Stimulated activated CD4-positive, alpha-beta T cell treated with anti-CD3 and anti-CD28 coated beads, Interleukin-2, amount 100 ng/mL, for 4 hours (primary cell): ENCODE data around the gene DNPH1.

Experiments
- DNase-seq: peaks from one replicate; pipeline ENCODE4 v3.0.0-alpha.2; 2020; ENCODE audit warnings: low read depth

The DNPH1 gene

GRCh38 chr6:43243664-43244321 lies 14.5 kb upstream of the DNPH1 start:
- no peak for DNase-seq

- no peak for DNase-seq
Measured at GRCh38 chr6:43242908-43243663, 13.8 kb upstream of the DNPH1 start, which contains the start of gene TTBK1. Gene TTBK1, plus strand, starts transcription at chr6:43243481. Its CDS starts 3,180 bp downstream, at chr6:43246661.

- DNase-seq, result no peak
Measured at GRCh38 chr6:43241446-43241845, 12.2 kb upstream of the DNPH1 start.

DNA sequence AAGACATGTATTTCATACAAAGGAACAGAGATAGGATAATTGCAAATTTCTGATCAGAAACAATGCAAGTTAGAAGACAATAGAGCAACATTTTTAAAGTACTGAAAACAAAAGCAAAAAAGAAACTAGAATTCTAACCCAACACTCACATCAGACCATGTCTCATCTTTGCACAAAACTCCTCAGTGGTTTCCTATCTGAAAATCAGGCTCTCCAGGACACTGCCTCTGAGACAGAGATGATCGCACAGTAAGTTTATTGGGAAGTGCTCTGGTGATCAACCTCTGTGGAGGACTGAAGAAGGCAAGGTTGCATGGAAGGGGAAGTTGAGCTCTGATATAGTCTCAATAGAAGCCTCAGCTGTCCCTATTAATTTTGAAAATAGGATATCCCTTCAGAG lies 11.7 kb upstream of the DNPH1 start:
- no peak for DNase-seq

- DNase-seq, result no peak
Measured at GRCh38 chr6:43239054-43239453, 9.8 kb upstream of the DNPH1 start.

DNA sequence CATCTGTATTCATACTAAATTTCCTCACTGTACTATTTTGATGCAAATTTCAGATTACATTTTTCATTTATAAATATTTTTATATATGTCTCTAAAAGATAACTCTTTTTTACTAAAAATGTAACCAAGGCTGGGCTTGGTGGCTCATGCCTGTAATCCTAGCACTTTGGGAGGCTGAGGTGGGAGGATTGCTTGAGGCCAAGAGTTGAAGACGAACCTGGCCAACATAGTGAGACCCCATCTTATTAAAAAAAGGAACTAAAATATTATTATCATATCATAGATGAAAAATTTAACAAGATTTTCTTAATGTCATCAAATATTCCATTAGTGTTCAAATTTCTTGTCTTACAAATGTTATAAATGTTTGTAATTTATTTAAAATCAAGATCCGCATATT lies 6.6 kb upstream of the DNPH1 start:
- no peak for DNase-seq

DNA sequence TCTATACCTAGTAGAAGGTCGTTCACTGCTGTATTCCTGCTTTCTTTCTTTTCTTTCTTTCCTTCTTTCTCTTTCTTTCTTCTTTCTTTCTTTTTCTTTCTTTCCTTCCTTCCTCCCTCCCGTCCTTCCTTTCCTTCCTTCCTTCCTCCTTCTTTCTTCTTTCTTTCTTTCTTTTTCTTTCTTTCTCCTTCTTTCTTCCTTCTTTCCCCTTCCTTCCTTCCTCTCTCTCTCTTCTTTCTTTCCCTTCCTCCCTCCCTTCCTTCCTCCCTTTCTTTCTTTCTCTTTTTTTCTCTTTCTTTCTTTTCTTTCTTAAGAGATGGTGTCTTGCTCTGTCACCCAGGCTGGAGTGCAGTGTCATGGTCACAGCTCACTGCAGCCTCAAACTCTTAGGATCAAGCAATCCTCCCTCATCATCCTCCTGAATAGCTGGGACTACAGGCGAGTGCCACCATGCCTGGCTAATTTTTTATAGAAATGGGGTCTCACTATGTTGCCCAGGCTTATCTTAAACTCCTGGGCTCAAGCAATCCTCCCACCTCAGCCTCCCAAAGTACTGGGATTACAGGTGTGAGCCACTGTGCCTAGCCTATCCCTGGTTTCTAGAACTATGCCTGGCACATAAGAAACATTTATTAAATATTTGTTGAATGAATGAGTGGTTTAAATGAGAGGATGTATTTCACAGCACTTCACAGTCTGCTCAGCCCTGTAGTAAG lies 2.6 kb upstream of the DNPH1 start:
- no peak for DNase-seq

DNA sequence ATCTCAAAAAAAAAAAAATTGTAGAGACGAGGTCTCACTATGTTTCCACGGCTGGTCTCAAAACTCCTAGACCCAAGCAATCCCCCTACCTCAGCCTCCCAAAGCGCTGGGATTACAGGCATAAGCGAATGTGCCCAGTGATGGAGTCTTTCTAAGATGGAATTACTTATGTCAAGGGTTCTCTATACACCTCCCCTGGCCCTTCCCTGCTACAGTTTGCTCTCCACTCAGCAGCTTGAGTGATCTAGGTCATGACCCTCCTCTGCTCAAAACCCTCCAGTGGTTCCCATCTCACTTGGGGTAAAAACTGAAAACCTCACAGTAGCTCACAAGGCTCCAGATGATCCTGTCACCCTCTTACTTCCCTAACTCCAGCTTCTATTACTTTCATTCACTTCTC lies 1.8 kb upstream of the DNPH1 start:
- no peak for DNase-seq

GRCh38 chr6:43229803-43230620 lies 731 bp upstream of the DNPH1 start:
- DNase-seq, result no peak

DNA sequence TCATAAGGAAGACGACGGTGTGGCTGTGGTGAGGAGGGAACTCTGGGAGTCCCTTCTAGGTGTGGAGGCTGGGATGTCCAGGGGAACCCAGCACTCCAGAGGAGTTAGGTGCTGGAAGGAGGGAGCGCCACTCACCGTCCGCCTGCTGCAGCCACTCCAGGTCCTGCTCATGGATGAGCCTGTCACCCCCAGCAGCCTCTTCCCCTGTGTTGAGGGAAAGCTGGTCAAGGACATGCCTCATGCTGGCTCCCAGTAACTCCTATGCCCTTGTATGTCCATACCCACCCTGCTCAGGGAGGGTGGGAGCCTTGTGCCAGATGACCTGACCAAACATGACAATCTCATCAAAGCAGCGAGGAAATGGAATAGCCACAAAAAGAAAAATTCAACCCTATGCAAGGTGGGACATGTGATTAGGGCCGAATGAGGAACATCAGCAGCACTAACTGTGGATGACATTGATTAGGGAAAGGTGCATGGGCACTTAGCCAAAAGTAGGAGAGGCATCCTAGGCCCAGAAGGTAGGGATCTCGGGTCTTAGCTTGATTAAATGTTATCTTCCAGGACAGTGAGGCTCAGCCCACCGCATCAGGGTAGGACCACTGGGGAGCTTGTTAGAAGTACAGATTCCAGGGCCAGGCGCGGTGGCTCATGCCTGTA lies 3.0 kb downstream of the DNPH1 start:
- no peak for DNase-seq

DNA sequence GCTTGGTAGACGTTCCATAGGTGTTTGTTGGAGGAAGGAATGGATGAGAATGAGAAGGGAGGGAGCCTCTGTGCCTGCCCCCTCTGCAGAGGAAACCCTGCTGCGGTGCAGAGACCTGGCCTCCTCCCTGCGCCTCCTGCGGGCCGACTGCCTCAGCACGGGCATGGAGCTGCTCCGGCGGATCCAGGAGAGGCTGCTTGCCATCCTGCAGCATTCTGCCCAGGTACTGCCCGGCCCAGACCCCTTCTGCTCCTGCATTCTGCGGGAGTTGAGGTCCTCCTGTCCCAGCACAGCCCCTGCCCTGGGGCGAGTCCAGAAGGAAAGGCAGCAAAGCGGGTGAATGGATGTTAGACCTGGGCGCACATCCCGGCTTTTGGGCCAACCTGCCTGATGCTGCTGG lies 6.1 kb downstream of the DNPH1 start:
- no peak for DNase-seq

DNA sequence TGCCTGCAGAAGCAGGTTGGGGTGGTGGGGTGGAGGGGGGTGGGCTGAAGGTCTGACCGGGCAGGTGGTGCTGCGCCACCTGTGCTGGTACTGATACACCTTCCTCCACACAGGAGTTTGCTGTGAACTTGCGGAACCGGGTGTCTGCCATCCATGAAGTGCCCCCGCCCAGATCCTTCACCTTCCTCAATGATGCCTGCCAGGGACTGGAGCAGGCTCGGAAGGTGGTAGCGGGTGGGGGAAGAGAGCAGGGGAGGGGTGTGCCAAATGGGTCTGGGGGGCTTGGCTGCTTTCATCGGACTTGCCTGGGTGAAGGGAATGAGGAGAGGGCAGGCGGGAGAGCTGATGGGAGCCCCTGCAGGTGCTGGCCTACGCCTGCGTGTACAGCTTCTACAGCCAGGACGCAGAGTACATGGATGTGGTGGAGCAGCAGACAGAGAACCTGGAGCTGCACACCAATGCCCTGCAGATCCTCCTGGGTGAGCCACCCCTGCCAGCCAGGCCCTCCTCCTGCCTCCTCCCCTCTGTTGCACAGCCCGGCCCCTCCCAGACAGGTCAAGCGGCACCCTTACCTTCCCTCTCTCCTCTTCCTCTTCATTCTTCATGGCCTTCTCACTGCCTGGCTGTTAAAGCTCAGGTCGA lies 6.7 kb downstream of the DNPH1 start:
- DNase-seq, result no peak

GRCh38 chr6:43221046-43221972 lies 8.0 kb downstream of the DNPH1 start:
- DNase-seq, result no peak

- no peak for DNase-seq
Measured at GRCh38 chr6:43220439-43220951, 8.8 kb downstream of the DNPH1 start.

DNA sequence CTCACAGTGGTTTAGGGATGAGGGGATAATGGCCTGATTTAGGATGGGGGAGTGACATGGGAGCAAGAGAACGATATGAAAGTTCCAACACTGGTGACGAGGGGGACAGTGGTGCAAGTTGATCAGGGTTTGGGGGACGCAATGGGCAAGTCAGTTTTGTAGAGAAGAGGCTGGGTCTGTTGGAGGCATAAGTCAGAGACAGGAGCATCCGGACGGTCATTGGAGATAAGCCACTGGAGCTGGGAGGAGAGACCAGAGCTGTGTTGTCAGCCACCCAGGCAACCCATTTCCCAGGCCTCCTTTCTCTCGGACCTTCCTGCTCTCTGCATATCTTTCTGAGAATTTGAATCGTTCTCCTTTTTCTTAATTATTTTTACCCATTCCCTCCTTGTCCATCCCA lies 9.5 kb downstream of the DNPH1 start:
- DNase-seq, result no peak

DNA sequence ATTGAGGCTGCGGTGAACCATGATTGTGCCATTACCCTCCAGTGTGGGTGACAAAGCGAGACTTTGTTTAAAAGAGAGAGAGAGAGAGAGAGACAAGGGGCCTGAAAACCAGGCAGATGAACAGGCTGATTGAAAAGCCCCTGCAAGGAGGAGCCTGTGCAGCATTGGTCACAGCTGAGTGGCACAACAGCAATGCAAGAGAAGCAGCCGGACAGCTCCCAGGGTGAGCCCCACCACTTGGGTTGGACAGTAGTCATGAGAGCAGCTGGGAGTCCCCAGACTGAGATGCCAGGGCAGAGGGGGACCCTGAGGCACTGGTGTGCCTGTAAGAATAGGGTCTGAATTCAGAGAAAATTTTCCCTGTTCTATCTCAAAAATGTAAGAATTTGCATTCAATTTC lies 10.2 kb downstream of the DNPH1 start:
- no peak for DNase-seq

GRCh38 chr6:43217351-43217750 lies 11.9 kb downstream of the DNPH1 start:
- no peak for DNase-seq

DNA sequence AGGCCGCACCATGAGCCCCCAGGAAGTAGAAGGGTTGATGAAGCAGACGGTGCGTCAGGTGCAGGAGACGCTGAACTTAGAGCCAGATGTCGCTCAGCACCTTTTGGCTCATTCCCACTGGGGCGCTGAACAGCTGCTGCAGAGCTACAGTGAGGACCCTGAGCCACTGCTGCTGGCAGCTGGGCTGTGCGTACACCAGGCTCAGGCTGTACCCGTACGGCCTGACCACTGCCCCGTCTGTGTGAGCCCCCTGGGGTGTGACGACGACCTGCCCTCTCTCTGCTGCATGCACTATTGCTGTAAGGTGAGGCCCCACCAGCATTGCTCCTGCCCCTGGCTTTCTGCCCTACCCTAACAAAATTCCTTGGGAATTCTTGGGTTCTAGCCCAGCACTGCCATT lies 13.1 kb downstream of the DNPH1 start:
- no peak for DNase-seq

DNA sequence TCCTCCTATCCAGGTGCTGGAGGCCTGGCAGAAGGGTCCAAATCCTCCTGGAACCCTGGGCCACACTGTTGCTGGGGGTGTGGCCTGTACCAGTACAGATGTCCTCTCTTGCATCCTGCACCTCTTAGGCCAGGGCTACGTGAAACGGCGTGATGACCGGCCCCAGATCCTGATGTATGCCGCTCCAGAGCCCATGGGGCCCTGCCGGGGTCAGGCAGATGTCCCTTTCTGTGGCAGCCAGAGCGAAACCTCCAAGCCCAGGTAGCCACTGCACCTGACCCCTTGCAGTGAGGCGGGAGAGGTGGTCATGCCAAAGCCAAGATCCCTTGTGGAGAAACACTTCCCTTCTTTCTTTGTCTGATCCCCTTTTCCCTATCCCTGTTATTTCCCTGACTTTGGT lies 14.2 kb downstream of the DNPH1 start:
- no peak for DNase-seq

DNA sequence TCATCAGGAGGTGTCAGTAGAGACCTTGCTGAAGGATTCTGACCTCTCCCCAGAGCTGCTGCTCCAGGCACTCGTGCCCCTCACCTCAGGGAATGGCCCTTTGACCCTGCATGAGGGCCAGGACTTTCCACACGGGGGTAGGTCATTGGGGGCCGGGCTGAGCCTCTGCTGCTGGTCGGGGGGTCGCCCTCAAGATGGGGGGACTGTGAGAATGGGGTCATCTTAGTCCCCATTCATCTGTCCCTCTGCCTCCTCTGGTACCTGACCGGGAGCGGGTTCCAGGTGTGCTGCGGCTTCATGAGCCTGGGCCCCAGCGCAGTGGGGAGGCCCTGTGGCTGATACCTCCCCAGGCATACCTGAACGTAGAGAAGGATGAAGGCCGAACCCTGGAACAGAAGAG lies 15.8 kb downstream of the DNPH1 start:
- no peak for DNase-seq
